NCI-H510A treated with DMSO at 0.1 percent for 48 hours (cell line): ENCODE data around the gene ARHGEF28.

ENCODE experiments used
- DNase-seq: peaks from one replicate; lab custom pipeline; 2025; lab: John Stamatoyannopoulos, UW

The ARHGEF28 gene

GRCh38 chr5:73625944-73626811 lies at the start of gene ARHGEF28:
TSS of gene ARHGEF28 (plus strand) at chr5:73626196. CDS start at chr5:73684852, 58,656 bp downstream.
- peak; percentile 35 for DNase-seq

- DNase-seq: no peak
Observed at GRCh38 chr5:73582285-73583145, 43.5 kb upstream of the ARHGEF28 start.

DNA sequence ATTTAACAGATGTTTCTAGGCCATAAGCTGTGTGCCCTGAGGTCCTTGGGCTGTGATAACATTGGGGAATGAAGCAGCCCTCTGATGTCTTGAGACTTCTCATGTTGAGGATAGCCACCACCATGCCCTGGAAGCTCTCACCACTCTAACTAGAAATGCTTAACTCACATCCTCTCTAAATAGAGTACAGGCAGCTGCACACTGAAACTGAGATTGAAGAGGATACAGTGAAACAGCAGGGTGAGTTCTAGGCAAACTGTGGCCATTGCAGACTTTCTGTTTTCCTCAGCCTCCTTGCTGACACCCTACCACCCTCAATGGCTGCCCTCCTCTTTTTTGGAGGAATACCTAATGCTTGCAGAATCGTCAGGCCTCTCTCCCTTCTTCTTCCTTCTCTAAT lies 38.1 kb upstream of the ARHGEF28 start:
- DNase-seq: no peak

DNA sequence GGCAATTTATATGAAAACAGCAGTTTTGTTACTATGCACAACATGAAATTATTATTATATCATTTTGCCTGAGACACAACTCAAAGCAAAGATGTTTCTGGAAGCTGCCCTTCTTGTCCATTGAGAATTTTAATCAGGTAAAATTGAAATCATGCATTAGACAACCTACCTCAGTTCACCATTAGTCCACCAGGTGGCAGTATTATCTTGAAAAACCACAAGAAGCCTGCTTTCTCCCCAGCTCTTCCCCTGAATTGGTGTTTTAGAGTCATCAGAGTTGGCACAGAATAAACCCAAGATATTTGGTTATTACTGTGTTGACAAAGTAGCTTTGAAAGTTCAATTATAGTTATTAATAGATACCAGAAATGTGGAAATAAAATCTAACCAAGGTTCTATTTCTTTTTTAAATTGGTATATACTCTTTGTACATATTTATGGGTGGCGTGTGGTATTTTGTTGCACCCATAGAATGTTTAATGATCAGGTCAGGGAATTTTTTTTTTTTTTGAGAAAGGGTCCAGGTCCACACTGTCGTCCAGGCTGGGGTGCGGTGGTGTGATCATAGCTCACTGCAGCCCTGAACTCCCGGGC lies 34.8 kb upstream of the ARHGEF28 start:
- DNase-seq: peak; percentile 73

DNA sequence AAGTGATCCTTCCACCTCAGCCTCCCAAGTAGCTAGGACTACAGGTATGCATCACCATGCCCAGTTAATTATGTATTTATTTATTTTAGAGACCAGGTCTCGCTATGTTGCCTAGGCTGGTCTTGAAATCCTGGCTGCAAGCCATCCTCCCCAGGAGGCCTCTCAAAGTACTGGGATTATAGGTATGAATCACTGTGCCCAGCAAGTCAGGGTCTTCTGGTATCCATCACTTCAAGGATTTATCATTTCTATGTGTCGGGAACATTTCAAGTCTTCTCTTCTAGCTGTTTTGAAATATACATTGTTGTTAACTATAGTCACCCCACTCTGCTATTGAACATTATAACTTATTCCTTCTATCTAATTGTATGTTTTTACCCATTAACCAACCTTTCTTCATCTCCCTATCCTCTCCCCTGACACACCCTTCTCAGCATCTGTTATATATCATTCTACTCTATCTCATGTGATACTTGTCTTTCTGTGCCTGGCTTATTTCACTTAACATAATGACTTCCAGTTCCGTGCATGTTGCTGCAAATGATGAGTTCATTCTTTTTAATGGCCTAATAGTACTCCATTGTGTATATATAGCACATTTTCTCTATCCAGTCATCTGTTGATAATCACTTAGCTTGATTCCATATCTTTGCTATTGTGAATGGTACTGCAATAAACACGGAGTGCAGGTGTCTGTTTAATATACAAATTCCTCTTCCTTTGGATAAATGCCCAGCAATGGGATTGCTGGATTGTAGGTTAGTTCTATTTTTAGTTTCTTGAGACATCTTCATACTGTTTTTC lies 34.1 kb upstream of the ARHGEF28 start:
- no peak for DNase-seq

- no peak for DNase-seq
Observed at GRCh38 chr5:73592551-73592950, 33.4 kb upstream of the ARHGEF28 start.

- DNase-seq: peak; percentile 16
Observed at GRCh38 chr5:73596705-73597328, 29.2 kb upstream of the ARHGEF28 start.

DNA sequence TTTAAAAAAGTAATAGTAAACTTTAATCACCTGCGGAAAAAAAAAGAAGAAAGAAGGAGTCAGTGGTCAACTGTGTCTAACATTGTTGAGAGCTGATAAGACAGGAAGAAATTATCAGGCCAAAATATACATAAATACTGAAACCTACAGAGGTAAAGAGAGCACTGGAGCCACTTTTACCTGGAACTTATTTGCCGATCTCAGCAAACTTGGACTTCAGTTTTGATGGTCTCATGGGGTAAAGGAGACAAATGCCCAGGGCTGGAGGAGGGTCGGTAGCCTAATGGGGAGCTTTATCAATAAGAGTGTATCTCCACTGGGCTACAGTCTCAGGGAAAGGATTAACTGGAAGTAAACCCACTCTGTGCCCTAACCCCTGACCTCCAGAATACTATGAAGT lies 26.6 kb upstream of the ARHGEF28 start:
- no peak for DNase-seq

DNA sequence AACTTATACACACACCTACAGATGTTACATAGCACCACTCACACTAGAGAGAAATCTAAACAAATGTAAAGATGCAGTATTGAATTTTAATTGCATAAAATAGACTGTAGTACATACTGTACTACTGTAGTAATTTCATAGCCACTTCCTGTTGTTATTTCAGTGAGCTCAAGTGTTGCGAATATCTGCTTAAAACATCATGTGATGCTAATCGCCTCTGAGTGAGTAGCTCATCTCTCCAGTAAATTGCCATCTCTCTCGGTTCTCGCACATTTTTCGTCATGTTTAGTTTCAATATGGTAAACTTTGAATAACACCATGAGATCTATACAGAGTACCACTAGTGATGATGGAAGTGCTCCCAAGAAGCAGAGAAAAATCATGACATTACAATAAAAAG lies 22.0 kb upstream of the ARHGEF28 start:
- no peak for DNase-seq

- DNase-seq: no peak
Observed at GRCh38 chr5:73605223-73606087, 20.5 kb upstream of the ARHGEF28 start.

DNA sequence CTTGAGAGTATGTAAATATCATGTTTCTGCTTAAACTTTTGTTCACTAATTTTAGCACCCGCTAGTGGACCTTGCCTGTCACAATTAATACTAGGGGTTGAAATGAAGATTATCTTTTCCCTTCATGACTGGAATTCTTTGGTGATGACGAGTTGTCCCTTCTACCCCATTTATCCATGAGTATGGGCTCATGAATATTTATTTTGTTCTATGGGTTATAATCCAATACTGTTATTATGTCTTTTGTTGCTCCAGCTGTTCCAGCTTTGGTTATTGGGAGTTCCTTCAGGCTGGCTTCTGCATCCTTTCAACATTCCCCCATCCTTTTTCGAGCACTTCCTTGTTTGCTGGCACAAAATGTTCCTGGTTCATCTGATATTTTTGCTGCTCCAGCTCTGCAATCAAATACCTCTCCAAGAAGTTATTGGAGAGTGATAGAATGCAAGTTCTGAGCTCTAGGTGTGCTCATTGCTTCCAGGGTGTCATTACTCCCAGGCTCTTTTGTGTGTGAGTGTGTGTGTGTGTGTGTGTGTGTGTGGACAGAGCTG lies 19.7 kb upstream of the ARHGEF28 start:
- DNase-seq: no peak

GRCh38 chr5:73607228-73607627 lies 18.8 kb upstream of the ARHGEF28 start:
- no peak for DNase-seq

DNA sequence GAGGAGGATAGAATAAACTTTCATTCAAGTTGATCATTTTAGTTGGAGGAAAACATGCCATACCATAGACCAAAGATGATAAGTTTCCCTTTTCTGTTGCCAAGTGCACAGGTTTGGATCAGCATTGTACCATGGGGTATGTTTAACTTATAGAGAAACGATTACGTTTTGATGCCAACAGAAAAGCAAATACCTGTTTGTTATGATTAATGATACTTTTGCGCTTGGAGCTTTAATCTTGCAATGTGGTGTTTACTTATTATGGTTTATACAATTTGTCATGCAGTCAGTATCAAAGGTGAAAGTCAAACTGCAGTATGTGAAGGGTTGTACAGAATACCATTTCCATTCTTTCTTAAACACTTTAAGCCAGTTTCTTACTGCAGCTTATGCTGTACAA lies 13.2 kb upstream of the ARHGEF28 start:
- DNase-seq: no peak

GRCh38 chr5:73615085-73615484 lies 10.9 kb upstream of the ARHGEF28 start:
- DNase-seq: no peak

DNA sequence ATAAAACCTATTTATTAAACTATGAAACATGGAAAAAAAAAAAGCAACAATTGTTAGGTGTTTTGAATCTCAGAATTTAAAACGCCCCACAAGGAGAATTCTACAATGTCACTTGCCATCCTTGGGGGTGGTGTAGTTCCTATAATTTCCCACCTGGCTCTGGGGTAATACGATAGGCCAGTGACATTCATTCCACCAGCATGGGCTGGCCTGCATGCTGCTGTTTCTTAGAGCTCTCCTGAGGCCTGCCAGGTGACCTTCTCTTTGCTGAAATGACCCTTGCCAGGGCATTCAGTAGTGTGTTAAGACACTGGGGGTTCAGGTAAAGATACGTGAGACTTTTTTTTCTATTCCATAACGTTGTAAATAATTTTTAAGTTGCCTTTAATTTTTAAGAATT lies 10.0 kb upstream of the ARHGEF28 start:
- no peak for DNase-seq

DNA sequence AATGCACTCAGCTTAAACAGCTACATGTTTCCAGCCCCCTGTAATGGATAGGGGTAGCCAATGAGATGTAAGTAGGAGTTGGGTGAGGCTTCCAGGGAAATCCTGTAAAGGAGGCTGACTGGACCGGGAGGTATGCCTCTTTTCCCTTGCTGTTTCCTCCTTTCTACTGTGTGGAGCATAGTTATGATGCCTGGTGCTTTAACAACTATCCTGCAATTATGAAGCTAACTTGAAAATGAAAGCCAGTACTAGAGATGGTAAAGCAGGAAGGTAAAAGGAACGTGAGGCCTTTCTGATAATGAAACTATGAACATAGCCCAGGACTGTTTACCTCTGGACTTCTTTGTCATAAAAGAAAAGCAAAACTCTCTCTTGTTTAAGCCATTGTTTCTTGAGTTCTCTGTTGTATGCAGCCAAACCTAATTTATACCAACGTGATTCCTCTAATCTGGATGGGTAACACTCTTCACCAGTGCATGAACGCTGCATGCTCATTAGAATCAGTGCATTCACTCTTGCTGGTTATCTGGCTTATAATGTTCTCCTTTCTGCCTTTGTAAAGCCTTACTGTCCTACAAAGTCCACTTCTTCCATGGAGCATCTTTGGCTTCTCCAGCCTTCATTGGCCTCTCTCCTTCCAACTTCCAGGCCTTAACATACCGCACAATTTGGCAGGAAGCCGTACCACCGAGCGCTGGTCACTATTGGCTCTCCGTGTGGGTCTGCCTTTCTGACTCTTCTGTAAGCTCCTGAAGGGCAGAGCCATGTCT lies 8.3 kb upstream of the ARHGEF28 start:
- DNase-seq: no peak

- no peak for DNase-seq
Observed at GRCh38 chr5:73619606-73620333, 6.2 kb upstream of the ARHGEF28 start.

DNA sequence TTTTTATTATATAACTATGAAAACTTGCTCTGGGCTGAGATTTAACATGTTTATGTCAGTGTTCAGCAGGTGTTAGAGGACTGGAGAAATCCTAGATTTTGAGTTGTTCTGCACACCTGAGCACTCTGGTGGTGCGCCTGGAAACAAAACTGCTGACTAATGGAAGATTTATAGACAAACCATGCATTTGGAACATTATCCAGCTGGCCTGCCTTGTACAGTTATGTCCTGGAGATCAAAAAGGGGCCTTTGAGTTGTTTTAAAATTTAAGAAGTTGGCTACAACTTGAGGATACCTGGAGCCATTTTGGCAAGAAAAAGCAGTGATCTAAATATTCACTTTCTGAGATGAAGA lies 5.7 kb upstream of the ARHGEF28 start:
- no peak for DNase-seq

GRCh38 chr5:73623060-73623459 lies 2.9 kb upstream of the ARHGEF28 start:
- no peak for DNase-seq
